Tibial artery (tissue), 4 donors: ENCODE data around the gene NHLH1.
A peak's percentile ranks its signal among the peaks of the same experiment; 100 is the strongest.

ENCODE experiments used
- DNase-seq, 2 donors: peaks; one replicate each; pipeline ENCODE4 v3.0.0-alpha.2; 2019
- H3K27ac ChIP-seq, 2 donors: fragments of 200-600 bp; sonication (generic) in 1 of 2; 1 replicate in 1 of 2; 2 replicates in 1 of 2; pipeline ENCODE4 v1.5.1; 2018 to 2019; ENCODE audit warnings: mild to moderate bottlenecking in 1 of 2
- H3K27me3 ChIP-seq, 2 donors: fragments of 200-600 bp; sonication (generic) in 1 of 2; one replicate each; pipeline versions ENCODE4 v1.5.1 to v1.6.0; 2016 to 2019
- H3K36me3 ChIP-seq, 3 donors: fragments of 200-600 bp; sonication (generic) in 2 of 3; one replicate each; pipeline ENCODE4 v1.5.1; 2016 to 2019; ENCODE audit warnings: mild to moderate bottlenecking in 2 of 3
- H3K4me1 ChIP-seq, 4 donors: fragments of 200-600 bp; sonication (generic) in 2 of 4; 1 replicate in 3 of 4; 2 replicates in 1 of 4; pipeline ENCODE4 v1.5.1; 2016 to 2019
- H3K4me3 ChIP-seq, 2 donors: fragments of 200-600 bp; sonication (generic) in 1 of 2; 1 replicate in 1 of 2; 2 replicates in 1 of 2; pipeline ENCODE4 v1.5.1; 2018 to 2019; ENCODE audit warnings: mild to moderate bottlenecking in 2 of 2
- H3K9me3 ChIP-seq, 3 donors: fragments of 200-600 bp; sonication (generic) in 1 of 3; one replicate each; pipeline ENCODE4 v1.5.1; 2016 to 2019
- CTCF ChIP-seq, 2 experiments: fragments of 200-600 bp in 1 of 2; fragments of 450-650 bp in 1 of 2; IDR thresholded peaks; one replicate each; pipeline ENCODE4 v1.5.1; 2017 to 2019; ENCODE audit warnings: antibody characterized with exemption in 2 of 2, mild to moderate bottlenecking in 1 of 2, moderate library complexity in 1 of 2
- intact Hi-C: fragments of 100-400 bp; cut with DNase I; formaldehyde crosslinking; loops from one replicate; pipeline ENCODE4 v1.15.0; 2023; ENCODE audit warnings: low total_unique reads

The NHLH1 gene

DNA sequence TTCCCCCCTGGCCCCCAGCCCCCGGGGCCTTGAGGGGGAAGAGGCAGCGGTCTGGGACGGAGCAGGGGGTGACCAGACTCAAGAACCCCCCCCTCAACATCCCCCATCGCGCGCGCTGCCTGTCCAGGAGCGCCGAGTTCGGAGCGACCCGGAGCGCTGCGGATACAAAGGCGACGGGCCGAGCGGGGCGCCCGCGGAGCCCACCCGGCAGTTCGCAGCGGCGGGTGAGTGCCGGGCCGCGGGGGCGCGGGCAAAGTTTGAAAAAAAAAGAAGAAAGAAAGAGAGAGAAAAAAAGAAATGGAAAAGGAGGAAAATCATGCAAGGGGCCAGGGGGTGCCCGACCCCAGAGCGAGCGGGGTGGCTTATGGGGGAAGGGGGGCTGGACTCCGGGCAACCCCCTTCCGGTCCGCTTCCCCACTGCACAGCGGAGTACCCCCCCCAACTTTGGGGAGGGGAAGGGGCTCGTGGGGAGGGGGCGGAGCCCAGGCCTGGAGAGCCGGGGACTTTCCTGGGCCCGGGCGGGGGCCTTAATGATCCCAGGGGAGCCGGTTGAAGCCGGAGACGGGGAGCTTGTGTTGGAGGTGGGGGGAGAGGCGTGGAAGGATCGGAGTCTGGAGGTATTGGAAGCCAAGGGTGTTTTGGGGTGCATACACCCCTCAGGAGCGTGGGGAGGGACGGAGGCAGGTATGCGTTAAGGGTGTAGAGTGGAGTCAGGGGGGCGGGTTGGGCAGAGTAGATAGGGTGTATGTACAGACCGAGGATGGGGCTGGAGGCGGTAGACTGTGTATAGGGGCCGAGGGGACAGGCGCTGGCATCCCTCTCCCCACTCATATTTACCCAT lies 34.0 kb downstream of the NHLH1 start:
- Histone ChIP-seq H3K4me1 (peaks cover 0 to 15% (median 11%) of the 10 kb centered on the region in 4 donors), H3K27me3 (peaks cover 0 to 41% of the 10 kb centered on the region in 2 donors), H3K9me3 (no peaks in the 10 kb centered on the region), H3K36me3 (no peaks in the 10 kb centered on the region), H3K4me3 (peak overlapping the region; percentile 35 to 49), H3K27ac (no peak overlapping the region)
- TF ChIP-seq CTCF (IDR thresholded peaks at IDR 0.05): no peak
- intact Hi-C loops: no loop called here
- DNase-seq: no peak

DNA sequence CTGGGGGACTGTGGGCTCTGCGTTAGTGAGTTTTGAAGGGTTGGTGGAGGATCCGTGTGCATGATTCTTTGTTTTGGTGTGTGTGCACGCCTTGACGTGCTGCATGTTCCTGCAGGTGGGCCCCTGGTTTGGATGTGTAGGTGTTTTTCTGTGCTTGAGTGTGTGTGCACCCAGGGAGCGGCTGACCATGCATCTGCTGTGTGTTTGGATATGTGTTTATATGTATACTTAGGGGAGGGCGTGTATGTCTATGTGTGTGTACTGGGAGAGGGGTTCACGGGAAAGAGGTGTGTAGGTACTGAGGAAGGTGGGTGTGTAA lies 34.6 kb downstream of the NHLH1 start:
- no peaks in the 10 kb centered on the region for H3K9me3 ChIP-seq
- H3K36me3 ChIP-seq: no peaks in the 10 kb centered on the region
- DNase-seq: no peak
- H3K4me3 ChIP-seq: no peak overlapping the region
- peaks cover 0 to 41% of the 10 kb centered on the region in 2 donors for H3K27me3 ChIP-seq
- H3K27ac ChIP-seq: no peak overlapping the region
- H3K4me1 ChIP-seq: peaks cover 0 to 15% (median 11%) of the 10 kb centered on the region in 4 donors
- no peak for TF ChIP-seq CTCF (IDR thresholded peaks at IDR 0.05)
- intact Hi-C loops: no loop called here

DNA sequence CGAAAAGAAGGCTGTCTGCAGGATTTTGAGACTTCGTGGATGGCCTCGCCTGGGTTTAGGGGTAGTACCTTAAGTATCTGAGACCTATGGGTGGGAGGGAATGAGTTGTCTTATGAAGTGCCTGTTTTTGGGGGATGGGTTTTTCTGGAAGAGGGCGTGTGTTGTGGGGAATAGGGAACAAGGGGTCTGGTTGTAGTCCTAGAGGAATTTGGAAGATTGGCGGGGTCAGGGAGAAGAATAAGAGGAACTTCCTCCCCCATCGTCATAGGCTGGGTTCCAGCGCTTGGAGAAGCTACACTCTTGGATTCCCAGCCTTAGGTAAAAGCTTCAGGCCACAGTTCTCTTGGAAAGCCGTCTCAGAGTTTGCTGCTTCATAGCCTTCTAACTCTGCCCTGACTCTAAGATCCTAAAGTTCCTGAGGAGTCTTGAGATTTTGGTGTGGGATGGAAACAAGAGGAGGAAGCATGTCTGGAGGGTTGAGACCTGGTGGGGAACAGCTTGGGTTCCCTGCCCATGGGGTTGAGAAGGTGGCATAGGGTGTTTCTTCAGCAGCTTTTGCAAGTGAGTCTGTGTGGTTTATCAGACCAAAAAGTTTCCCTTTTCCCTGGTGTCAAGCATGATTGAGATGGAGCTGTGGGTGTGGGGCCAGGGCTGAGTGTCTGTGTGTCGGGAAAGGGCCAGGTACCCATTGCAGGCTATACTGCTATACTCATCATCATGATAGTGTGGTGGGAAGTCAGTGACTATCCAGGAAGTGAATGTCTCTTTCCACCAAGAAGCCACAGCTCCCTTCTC lies 35.3 kb downstream of the NHLH1 start:
- Histone ChIP-seq H3K36me3 (no peaks in the 10 kb centered on the region), H3K4me1 (peaks cover 0 to 15% (median 11%) of the 10 kb centered on the region in 4 donors), H3K27ac (no peak overlapping the region), H3K4me3 (no peak overlapping the region), H3K9me3 (no peaks in the 10 kb centered on the region), H3K27me3 (peaks cover 0 to 43% of the 10 kb centered on the region in 2 donors)
- DNase-seq: no peak
- no peak for TF ChIP-seq CTCF (IDR thresholded peaks at IDR 0.05)
- intact Hi-C loops: no loop called here

GRCh38 chr1:160403244-160403643 lies 36.4 kb downstream of the NHLH1 start:
- H3K36me3 ChIP-seq: no peaks in the 10 kb centered on the region
- peaks cover 0 to 48% of the 10 kb centered on the region in 2 donors for H3K27me3 ChIP-seq
- peaks cover 0 to 19% (median 11%) of the 10 kb centered on the region in 4 donors for H3K4me1 ChIP-seq
- no peaks in the 10 kb centered on the region for H3K9me3 ChIP-seq
- intact Hi-C loops: no loop called here
- H3K4me3 ChIP-seq: no peak overlapping the region
- no peak for TF ChIP-seq CTCF (IDR thresholded peaks at IDR 0.05)
- H3K27ac ChIP-seq: no peak overlapping the region
- DNase-seq: no peak

GRCh38 chr1:160404094-160404493 lies 37.2 kb downstream of the NHLH1 start:
- Histone ChIP-seq H3K36me3 (no peaks in the 10 kb centered on the region), H3K4me1 (peaks cover 0 to 19% (median 11%) of the 10 kb centered on the region in 4 donors), H3K9me3 (no peaks in the 10 kb centered on the region), H3K4me3 (no peak overlapping the region), H3K27ac (no peak overlapping the region), H3K27me3 (peaks cover 0 to 48% of the 10 kb centered on the region in 2 donors)
- TF ChIP-seq CTCF (IDR thresholded peaks at IDR 0.05): no peak
- no peak for DNase-seq
- intact Hi-C loops: no loop called here
